Subcutaneous adipose tissue (tissue), 4 donors: ENCODE results near the gene MTCH1. TPM values are rescaled to one million over a fixed set of nuclear protein-coding genes. Genes with fewer than 3 reads are reported as not detected.

ENCODE experiments used
- total RNA-seq, 4 donors: library from RNA; depleted of rRNA; stranded (reverse); fragments of >200 nt; gene quantifications; one replicate each; pipeline ENCODE4 v1.1.0, GENCODE V29; 2016
- TF ChIP-seq, protein P1 (sequence below): fragments of 450-650 bp; IDR thresholded peaks from one replicate; pipeline ENCODE4 v1.5.1; 2016; ENCODE audit warnings: low read depth, mild to moderate bottlenecking, control low read depth, antibody characterized with exemption, moderate library complexity

The MTCH1 gene
- total RNA-seq, 4 donors from 2014 or later = 153 to 224 (median 196) TPM

DNA sequence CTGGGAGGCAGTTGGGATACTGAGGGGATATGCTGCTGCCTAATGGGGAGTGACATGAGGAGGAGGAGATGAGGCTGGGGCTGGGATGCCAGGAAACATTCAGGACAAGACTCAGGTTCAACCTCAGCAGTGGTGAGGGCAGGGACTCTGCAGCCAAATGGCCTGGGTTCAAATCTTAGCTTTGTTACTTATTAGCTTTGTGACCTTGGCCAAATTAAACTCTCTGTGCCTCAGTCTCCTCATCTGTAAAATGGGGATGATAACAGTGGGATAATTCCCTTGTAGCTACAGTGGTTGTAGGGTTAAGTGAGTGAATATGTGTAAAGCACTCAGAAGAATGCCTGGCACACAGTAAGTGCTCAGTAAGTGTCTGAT is 29.6 kb downstream of the MTCH1 start:
- TF ChIP-seq, protein P1, sequence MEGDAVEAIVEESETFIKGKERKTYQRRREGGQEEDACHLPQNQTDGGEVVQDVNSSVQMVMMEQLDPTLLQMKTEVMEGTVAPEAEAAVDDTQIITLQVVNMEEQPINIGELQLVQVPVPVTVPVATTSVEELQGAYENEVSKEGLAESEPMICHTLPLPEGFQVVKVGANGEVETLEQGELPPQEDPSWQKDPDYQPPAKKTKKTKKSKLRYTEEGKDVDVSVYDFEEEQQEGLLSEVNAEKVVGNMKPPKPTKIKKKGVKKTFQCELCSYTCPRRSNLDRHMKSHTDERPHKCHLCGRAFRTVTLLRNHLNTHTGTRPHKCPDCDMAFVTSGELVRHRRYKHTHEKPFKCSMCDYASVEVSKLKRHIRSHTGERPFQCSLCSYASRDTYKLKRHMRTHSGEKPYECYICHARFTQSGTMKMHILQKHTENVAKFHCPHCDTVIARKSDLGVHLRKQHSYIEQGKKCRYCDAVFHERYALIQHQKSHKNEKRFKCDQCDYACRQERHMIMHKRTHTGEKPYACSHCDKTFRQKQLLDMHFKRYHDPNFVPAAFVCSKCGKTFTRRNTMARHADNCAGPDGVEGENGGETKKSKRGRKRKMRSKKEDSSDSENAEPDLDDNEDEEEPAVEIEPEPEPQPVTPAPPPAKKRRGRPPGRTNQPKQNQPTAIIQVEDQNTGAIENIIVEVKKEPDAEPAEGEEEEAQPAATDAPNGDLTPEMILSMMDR = no peak

DNA sequence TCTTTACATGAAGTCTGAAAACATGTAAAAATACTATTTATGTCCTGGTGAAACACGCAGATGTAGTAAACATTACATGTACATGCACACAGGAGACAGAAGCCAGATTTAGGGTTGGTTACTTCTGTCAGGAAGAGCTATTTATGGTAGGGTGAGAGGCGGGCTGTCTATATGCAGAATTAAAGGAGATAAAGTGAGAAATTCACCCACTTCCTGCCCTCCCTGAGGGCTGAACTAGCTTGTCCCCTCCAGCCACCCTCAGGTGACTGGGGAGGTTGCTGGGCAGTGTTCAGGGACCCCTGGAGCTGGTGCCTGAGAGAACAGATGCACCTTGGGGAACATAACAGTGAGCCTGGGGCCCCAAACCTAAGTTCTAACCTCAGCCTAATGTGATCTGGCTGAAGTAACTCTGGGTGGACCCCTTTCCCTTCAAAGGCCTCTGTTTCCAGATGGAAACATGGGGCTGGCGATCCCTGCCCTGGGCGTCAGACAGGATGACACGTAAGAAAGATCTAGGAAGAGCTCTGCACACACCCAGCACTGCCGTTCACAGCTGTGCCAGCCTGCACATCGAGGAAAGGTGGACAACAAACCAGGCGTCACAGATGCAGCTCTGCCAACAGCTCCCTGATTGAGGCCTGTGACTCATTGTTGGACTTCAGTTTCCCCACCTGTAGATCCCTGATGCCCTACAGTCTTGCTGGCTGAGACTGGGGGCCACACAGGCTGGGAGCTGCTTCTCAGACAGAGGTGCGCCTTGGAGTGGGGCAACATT is 30.1 kb downstream of the MTCH1 start:
- TF ChIP-seq, protein P1 = no peak

DNA sequence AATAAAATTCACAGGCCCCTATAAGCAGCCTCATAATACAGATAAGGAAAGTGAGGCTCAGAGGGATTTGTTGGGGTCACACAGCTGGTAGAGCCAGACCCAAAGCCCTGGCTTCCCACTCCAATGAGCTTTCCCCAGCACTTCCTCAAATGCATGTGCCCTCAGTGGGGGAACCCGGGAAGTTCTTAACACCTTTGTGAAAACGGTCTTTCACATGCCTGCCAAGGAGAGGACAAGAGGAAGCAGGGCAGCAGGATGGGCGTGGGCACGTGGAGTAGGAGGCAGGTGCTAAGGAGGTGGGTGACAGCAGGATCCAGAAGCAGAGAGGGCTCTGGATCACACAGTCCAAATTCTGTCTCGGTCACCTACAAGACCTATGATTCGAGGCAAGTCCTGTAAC is 30.9 kb downstream of the MTCH1 start:
- TF ChIP-seq, protein P1 = no peak

DNA sequence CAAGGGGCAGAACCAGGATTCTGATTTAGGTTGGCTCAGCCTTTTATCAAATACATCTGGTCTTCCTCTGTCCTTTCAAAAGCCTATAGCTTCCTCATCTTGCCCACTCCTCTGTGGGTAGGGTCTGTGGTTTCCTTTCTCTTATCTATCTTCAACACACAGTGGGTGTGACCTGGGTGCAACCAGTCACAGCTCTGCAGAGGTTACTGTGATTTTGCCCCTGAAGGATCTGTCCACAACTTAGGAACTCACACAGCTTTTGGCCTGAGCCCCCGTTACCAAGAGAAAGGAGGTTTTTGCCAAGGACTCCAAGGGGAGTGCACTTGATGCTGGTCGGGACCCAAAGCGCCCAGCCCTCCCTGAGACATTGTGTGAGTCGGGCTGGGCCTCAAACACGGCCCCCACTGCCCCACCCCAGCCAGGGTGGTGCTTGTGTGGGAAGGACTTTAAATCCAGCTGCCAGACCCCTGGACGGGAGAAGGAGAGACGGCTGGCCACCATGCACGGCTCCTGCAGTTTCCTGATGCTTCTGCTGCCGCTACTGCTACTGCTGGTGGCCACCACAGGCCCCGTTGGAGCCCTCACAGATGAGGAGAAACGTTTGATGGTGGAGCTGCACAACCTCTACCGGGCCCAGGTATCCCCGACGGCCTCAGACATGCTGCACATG is 31.6 kb downstream of the MTCH1 start, which contains the start of gene PI16:
Gene PI16, plus strand, starts transcription at position 477 of the 670 bp plus-strand sequence. Its CDS starts 23 bp downstream, at position 500.
- TF ChIP-seq, protein P1 = no peak

DNA sequence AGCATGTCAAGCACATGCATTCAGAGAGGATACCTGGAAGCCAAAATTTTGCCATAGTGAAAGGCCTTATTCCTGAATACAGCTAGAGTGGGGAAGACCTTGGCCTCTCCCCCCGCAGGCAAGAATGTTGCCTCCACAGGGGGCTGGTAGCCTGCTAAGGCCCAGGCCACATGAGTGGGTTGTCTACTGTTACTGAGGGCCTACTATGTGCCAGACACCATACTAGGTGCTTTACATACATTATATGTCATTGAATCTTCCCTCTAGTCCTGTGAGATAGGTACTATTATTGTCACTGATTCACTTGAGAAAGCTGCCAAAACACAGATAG is 32.1 kb downstream of the MTCH1 start:
- TF ChIP-seq, protein P1 = no peak

DNA sequence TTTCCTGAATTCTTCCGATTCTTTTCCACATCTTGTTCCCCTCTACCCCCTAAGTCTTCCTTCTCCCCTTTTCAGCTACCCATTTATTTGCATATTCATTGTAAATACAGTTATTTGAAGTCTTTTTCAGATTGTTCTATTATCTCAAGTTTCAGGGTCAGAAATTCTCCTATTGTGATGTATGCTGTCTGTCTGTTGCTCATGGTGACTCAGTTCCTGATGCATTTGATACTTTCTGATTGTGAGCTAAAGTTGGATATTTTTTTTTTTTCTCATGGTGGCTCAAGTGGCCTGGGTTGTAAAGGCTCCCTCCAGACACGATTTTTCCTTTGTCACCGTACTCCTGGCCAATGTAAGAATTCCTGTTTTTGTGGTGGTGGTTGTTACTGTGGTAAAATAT is 36.4 kb downstream of the MTCH1 start:
- TF ChIP-seq, protein P1 = no peak

DNA sequence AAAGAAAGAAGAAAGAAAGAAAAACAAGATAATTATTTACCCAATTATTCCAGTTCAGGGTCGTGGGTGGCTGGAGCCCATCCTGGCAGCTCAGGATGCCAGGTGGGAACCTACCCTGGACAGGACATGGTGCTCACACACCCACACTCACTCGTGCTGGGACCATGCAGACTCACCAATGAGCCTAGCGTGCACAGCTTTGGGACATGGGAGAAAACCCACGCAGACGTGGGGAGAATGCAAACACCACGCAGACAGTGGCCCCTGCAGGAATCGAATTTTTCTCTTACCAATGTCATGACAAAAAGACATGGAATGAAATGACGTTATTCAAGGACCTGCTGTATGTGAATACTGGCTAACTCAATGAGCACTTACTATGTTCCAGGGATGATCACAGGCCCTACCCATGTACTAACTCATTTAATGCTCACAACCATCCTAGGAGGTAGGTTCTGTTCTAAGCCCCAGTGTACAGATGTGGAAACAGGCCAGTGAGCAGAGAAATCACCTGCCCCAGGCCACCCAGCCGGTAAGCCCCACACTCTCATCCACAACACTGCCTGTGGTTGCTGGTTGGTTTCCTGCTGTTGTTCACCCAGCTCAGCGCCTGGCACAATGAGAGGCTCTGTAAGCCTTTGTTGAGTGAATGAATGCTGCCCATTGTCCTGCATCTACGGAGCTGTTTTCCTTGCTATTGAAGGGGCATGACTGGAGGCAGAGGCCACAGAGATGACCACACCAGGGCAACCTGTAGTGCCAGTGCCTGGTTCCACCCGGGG is 38.2 kb downstream of the MTCH1 start:
- TF ChIP-seq, protein P1 = no peak
